ENCODE measurements around the gene CDK2AP2.

Gene CDK2AP2

GRCh38 chr11:67458266-67458665 is 49.7 kb downstream of the CDK2AP2 start:
- 93% methylated on average over 19 of the region's 19 CpGs for WGBS
- Histone ChIP-seq H3K4me3 (ENCODE audit: low read length) (no peak overlapping the region), H3K9ac (ENCODE audit: low read depth, low read length) (no peak overlapping the region), H3K9me3 (ENCODE audit: insufficient read depth, low read depth, low read length) (no peaks in the 10 kb centered on the region), H3K27me3 (ENCODE audit: insufficient read depth, low read length) (no peaks in the 10 kb centered on the region), H3K36me3 (ENCODE audit: insufficient read depth, low read length) (no peaks in the 10 kb centered on the region), H3K4me1 (ENCODE audit: insufficient read depth, low read length) (no peaks in the 10 kb centered on the region), H3K27ac (ENCODE audit: low read depth, low read length) (no peak overlapping the region)

GRCh38 chr11:67457453-67457852 is 50.5 kb downstream of the CDK2AP2 start:
- no peak overlapping the region for H3K4me3 ChIP-seq (ENCODE audit: low read length)
- 94% methylated on average over 12 of the region's 12 CpGs for WGBS
- H3K4me1 ChIP-seq (ENCODE audit: insufficient read depth, low read length), result no peaks in the 10 kb centered on the region
- no peaks in the 10 kb centered on the region for H3K36me3 ChIP-seq (ENCODE audit: insufficient read depth, low read length)
- H3K9me3 ChIP-seq (ENCODE audit: insufficient read depth, low read depth, low read length), result no peaks in the 10 kb centered on the region
- H3K27ac ChIP-seq (ENCODE audit: low read depth, low read length), result no peak overlapping the region
- H3K27me3 ChIP-seq (ENCODE audit: insufficient read depth, low read length), result no peaks in the 10 kb centered on the region
- H3K9ac ChIP-seq (ENCODE audit: low read depth, low read length), result no peak overlapping the region

Measured in HUES64 (cell line).